Fibroblast of peridontal ligament (primary cell): ENCODE data around the gene CDK11B.

Experiments
- DNase-seq: peaks from one replicate; pipeline ENCODE4 v3.0.0-alpha.2; 2010; ENCODE audit errors: extremely low read depth

Gene CDK11B

GRCh38 chr1:1627261-1627828, 31.5 kb downstream of the CDK11B start:
- no peak for DNase-seq

DNA sequence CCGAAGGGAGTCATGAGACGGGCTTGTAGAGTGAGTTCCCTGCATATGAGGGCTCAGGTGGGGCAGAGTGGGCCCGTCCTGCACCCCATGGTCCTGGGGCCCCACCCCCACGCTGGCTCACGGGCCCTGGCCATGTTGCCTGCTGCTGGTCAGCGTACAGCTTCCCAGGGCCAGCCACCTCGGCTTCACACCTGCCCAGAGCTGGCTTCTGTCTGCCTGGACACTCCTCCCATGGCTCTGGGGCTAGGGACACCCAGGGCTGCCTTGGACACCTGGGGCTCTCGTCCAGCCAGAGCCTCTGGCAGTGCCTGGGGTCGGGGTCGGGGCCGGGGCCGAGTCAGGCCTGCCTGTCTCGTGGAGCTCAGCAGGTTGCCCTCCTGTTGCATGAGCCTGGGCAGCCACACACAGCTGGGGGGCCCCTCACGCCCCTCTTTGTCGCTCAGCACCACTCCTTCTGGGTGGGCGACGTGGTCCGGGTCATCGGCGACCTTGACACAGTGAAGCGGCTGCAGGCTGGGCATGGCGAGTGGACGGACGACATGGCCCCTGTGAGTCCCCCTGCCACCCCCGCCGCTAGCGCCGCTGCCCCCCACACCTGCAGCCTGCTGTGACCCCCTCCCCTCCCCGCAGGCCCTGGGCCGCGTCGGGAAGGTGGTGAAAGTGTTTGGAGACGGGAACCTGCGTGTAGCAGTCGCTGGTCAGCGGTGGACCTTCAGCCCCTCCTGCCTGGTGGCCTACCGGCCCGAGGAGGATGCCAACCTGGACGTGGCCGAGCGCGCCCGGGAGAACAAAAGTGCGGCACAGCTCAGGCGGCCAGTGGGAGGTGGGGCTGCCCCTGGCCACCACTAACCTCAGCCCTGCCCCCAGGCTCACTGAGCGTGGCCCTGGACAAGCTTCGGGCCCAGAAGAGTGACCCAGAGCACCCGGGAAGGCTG, 32.3 kb downstream of the CDK11B start:
- DNase-seq, result no peak

GRCh38 chr1:1625824-1626206, 33.0 kb downstream of the CDK11B start:
- no peak for DNase-seq

DNA sequence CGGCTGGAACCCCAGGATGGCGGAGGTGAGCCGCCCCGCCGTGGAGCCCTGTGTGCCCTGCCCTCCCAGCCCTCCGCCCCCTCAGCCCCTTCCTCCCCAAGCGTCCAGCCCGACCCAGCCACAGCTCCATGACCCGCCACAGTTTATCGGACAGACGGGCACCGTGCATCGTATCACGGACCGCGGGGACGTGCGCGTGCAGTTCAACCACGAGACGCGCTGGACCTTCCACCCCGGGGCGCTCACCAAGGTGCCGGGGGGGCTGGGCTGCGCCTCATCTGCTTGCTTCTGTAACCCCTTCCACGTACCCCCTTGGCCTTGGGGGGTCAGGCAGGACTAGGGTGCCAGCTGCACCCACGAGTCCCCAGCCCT, 33.4 kb downstream of the CDK11B start:
- DNase-seq, result no peak

DNA sequence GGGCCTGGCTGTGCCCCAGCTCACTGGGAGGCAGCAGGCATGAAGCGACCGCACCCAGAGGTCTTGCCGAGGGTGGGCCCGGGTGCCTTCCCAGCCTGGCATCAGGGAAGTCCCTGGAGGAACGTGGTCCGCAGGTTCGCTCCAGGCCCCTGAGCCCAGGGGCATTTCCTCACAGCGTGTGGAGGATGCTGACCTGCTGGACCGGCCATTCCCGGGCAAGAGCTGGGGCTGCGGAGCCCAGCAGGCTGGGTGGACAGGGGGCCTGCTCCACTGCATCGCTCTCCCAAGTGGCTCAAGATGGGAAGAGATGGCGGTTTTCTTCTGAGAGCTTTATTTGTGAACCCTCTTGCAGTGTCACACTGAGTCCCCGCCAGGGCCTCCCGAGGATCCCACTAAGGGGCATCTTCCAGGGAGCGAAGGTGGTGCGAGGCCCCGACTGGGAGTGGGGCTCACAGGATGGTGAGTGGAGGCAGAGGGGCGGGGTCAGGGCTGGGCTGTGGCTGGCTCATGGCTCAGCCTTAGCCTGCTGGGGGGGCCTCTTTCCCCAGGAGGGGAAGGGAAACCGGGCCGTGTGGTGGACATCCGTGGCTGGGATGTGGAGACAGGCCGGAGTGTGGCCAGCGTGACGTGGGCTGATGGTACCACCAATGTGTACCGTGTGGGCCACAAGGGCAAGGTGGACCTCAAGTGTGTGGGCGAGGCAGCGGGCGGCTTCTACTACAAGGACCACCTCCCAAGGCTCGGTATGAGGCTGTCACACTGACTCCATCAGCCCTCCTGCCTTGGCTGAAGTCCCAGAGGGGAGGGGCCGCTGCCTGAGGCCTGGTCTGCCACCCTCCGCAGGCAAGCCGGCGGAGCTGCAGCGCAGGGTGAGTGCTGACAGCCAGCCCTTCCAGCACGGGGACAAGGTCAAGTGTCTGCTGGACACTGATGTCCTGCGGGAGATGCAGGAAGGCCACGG, 34.1 kb downstream of the CDK11B start:
- no peak for DNase-seq

GRCh38 chr1:1623631-1624442, 35.0 kb downstream of the CDK11B start:
- DNase-seq, result no peak

GRCh38 chr1:1623181-1623630, 35.6 kb downstream of the CDK11B start:
- no peak for DNase-seq

GRCh38 chr1:1622788-1623094, 36.1 kb downstream of the CDK11B start:
- no peak for DNase-seq

GRCh38 chr1:1622010-1622787, 36.6 kb downstream of the CDK11B start:
- DNase-seq, result no peak

GRCh38 chr1:1621173-1622009, 37.4 kb downstream of the CDK11B start:
- DNase-seq, result no peak

GRCh38 chr1:1620433-1621139, 38.2 kb downstream of the CDK11B start:
- DNase-seq, result no peak

DNA sequence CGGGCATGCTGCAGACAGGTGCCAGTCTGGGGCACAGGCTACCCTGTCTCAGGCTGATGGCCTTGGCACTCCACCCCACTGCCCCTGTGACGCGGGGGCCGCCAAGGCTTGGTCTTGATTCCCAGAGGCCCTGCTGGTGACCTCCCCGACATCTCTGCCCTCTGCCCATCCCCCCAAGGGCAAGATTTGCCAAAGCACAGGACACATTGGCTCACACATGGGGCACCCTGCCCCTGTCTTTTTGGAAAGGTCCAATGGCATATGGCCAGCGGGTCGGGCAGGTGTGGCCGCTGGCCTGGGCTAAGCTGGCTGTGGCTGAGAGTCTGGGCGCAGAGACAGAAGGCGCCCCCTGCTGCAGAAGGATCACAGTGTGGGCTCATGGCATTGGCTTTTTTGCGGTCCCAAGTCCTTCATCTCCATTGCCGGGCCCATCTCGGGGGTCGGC, 38.9 kb downstream of the CDK11B start:
- DNase-seq, result no peak

- DNase-seq, result no peak
Observed at GRCh38 chr1:1618396-1619068, 40.3 kb downstream of the CDK11B start.

DNA sequence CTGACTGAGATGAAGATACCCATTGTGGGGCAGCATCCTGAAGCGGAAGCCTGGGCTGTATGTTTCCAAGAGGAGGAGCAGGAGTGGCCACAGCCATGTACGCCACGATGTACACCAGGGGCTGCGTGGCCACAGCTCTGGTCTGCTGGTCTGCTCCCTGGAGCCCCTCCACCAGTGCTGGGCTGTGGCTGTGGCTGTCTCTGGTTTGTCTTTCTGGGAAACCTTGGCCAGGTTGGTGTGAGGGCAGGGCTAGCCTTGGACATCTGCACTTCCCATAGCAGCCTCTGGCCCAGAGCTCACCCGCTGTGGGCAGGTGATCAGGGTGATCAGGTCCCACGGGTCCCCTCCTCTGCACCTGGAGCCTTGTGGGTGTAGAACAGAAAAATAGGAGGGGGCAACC, 40.9 kb downstream of the CDK11B start:
- DNase-seq, result no peak

DNA sequence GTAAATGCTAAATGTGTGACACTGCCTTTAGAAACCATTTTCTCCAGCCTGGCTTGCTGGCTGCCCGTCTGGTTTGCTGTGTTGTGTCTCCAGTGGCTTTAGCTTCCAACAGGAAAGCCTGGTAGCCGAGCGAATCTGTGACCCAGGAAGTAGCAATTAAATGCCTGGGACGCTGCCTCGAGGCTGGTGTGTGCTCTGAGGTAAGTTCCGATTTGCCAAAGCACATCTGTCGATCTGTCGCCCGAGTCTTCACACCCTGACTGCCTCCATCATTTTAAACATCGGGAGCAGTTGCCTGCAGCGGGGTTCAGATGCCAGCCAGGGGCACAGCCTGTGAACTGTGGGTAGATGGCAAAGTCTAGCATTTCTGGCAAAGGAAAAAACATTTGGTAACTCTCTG, 41.3 kb downstream of the CDK11B start:
- no peak for DNase-seq

- DNase-seq, result no peak
Observed at GRCh38 chr1:1616838-1617237, 42.0 kb downstream of the CDK11B start.

DNA sequence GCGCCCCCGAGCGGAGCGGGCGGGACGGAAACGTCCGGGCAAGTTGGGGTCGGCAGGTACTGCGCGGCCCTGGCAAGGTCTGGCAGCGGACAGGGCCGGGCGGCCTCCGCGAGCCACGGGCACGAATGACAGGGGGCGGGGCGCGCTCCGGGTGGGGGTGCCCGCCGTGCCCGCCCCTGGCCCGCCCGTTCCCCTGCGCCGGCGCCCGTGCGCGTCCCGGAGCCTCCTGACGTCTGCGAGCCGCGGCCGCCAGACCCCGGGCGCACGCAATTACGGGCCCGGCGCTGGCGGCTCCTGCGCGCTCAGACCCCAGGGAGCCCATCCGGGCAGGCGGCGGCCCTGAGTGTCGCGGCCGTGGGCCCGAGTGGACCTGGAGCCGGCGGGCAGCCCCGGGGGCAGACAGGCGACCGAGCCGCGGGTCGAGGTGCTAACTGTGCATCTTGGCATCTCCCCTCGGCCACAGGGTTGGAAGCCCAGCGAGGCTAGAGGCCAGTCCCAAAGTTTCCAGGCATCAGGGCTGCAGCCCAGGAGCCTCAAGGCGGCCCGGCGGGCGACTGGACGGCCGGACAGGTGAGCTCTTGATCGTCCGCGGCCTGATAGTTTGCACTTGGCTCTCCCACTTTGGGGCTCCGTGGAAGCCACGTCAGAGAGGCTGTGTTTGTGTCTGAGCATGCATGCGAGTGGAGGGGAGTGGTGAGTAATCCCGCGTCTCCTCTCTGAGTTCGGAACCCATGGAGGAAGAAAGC, 42.6 kb downstream of the CDK11B start:
- no peak for DNase-seq
